Pons (tissue), 1 donor: ENCODE data around the gene PTPRT.

Experiments used
- DNase-seq: peaks from one replicate; pipeline ENCODE4 v3.0.0-alpha.2; 2016; ENCODE audit warnings: low spot score

The PTPRT gene

GRCh38 chr20:43119720-43120119 is 70.0 kb downstream of the PTPRT start:
- no peak for DNase-seq

- DNase-seq = no peak
Observed at GRCh38 chr20:43102394-43102793, 87.3 kb downstream of the PTPRT start.

GRCh38 chr20:43096931-43097260 is 92.8 kb downstream of the PTPRT start:
- DNase-seq = no peak

GRCh38 chr20:43096126-43096930 is 93.4 kb downstream of the PTPRT start:
- DNase-seq = peak; percentile 75

- no peak for DNase-seq
Observed at GRCh38 chr20:43095034-43095433, 94.7 kb downstream of the PTPRT start.

- DNase-seq = no peak
Observed at GRCh38 chr20:43092386-43093088, 97.2 kb downstream of the PTPRT start.

- DNase-seq = no peak
Observed at GRCh38 chr20:43068482-43068881, 121.2 kb downstream of the PTPRT start.

GRCh38 chr20:43066125-43066524 is 123.6 kb downstream of the PTPRT start:
- DNase-seq = no peak

GRCh38 chr20:43065299-43065698 is 124.4 kb downstream of the PTPRT start:
- DNase-seq = no peak

- DNase-seq = no peak
Observed at GRCh38 chr20:43058077-43058476, 131.6 kb downstream of the PTPRT start.

GRCh38 chr20:43057317-43057716 is 132.4 kb downstream of the PTPRT start:
- DNase-seq = no peak

- no peak for DNase-seq
Observed at GRCh38 chr20:43055181-43055884, 134.4 kb downstream of the PTPRT start.

GRCh38 chr20:43052532-43052931 is 137.2 kb downstream of the PTPRT start:
- DNase-seq = no peak

GRCh38 chr20:43046966-43047365 is 142.7 kb downstream of the PTPRT start:
- no peak for DNase-seq

GRCh38 chr20:43043887-43044286 is 145.8 kb downstream of the PTPRT start:
- no peak for DNase-seq

- no peak for DNase-seq
Observed at GRCh38 chr20:43040427-43040826, 149.3 kb downstream of the PTPRT start.

- DNase-seq = no peak
Observed at GRCh38 chr20:43037605-43038309, 151.9 kb downstream of the PTPRT start.

- DNase-seq = no peak
Observed at GRCh38 chr20:43034981-43035724, 154.6 kb downstream of the PTPRT start.

- no peak for DNase-seq
Observed at GRCh38 chr20:43032459-43032858, 157.2 kb downstream of the PTPRT start.

GRCh38 chr20:43029176-43029575 is 160.5 kb downstream of the PTPRT start:
- no peak for DNase-seq

- DNase-seq = no peak
Observed at GRCh38 chr20:43028470-43028869, 161.2 kb downstream of the PTPRT start.

- no peak for DNase-seq
Observed at GRCh38 chr20:43023836-43024235, 165.9 kb downstream of the PTPRT start.
